A673 (cell line): ENCODE measurements around the gene AIFM3. TPM values are rescaled to one million over a fixed set of nuclear protein-coding genes. Genes with fewer than 3 reads are reported as not detected.
"Not testable (repeated sequence)": the region's sequence is repeated elsewhere in the genome, so short reads cannot be mapped to it uniquely, and the experiment has no call there.

Experiments used
- BruUV-seq: library from RNA; stranded (reverse); fragments of 400-500 nt; replicated peaks from 2 replicates; lab custom pipeline; 2021; lab: Mats Ljungman, UMichigan
- CTCF ChIA-PET: fragments of 300-600 bp; sonication (Branson Sonifier 250); formaldehyde crosslinking; loops from one replicate; lab custom pipeline; 2022; ENCODE audit warnings: antibody characterized with exemption; lab: Charles Lee
- POLR2A ChIA-PET: fragments of 300-600 bp; sonication (Branson Sonifier 250); formaldehyde crosslinking; loops from one replicate; lab custom pipeline; 2022; ENCODE audit warnings: antibody characterized with exemption; ENCODE audit not compliant: low non-redundant PET; lab: Charles Lee
- DNase-seq: peaks from one replicate; pipeline ENCODE4 v3.0.0-alpha.2; 2015; ENCODE audit warnings: low spot score
- H3K27ac ChIP-seq: fragments of 200-600 bp; sonication (generic); 2 replicates; pipeline ENCODE4 v1.5.1; 2016; ENCODE audit warnings: mixed run types, low read depth, mild to moderate bottlenecking, mixed read lengths, antibody characterized with exemption, low read length; ENCODE audit not compliant: poor library complexity, severe bottlenecking
- H3K27me3 ChIP-seq: fragments of 200-600 bp; sonication (generic); replicated peaks from 2 replicates; pipeline ENCODE4 v1.6.1; 2017; ENCODE audit warnings: mixed run types, low read depth, mild to moderate bottlenecking, mixed read lengths, antibody characterized with exemption, low read length; ENCODE audit not compliant: insufficient read depth, poor library complexity
- H3K36me3 ChIP-seq: fragments of 200-600 bp; sonication (generic); 2 replicates; pipeline ENCODE4 v1.6.1; 2016; ENCODE audit warnings: mixed run types, mild to moderate bottlenecking, mixed read lengths, antibody characterized with exemption, low read length; ENCODE audit not compliant: insufficient read depth, poor library complexity, severe bottlenecking
- H3K4me1 ChIP-seq: fragments of 200-600 bp; sonication (generic); 2 replicates; pipeline ENCODE4 v1.6.1; 2017; ENCODE audit warnings: mixed run types, mild to moderate bottlenecking, mixed read lengths, antibody characterized with exemption, low read length; ENCODE audit not compliant: insufficient read depth, poor library complexity, severe bottlenecking
- H3K4me3 ChIP-seq: fragments of 200-600 bp; sonication (generic); 2 replicates; pipeline ENCODE4 v1.5.1; 2016; ENCODE audit warnings: low read depth, mixed run types, mild to moderate bottlenecking, mixed read lengths, low read length; ENCODE audit not compliant: poor library complexity, severe bottlenecking
- H3K9me3 ChIP-seq: fragments of 200-600 bp; sonication (generic); 2 replicates; pipeline ENCODE4 v1.6.1; 2016; ENCODE audit warnings: mixed run types, low read depth, mild to moderate bottlenecking, mixed read lengths, antibody characterized with exemption, low read length; ENCODE audit not compliant: poor library complexity, severe bottlenecking
- CTCF ChIP-seq: fragments of 300-800, 200-600 bp; sonication (generic); conservative IDR thresholded peaks from 2 replicates; pipeline ENCODE4 v1.5.1; 2017; ENCODE audit warnings: low read depth, mild to moderate bottlenecking, antibody characterized with exemption, low read length, moderate library complexity, mixed read lengths
- EZH2 ChIP-seq: fragments of 200-600 bp; sonication (generic); IDR thresholded peaks from 2 replicates; pipeline ENCODE4 v1.6.1; 2017; ENCODE audit warnings: borderline replicate concordance, low read depth, mild to moderate bottlenecking, mixed read lengths, antibody characterized with exemption, low read length; ENCODE audit not compliant: poor library complexity, severe bottlenecking
- intact Hi-C: fragments of 100-400 bp; cut with micrococcal nuclease; formaldehyde crosslinking; loops from one replicate; pipeline ENCODE4 v1.10.0; 2022; ENCODE audit not compliant: unreplicated experiment
- total RNA-seq: library from RNA; stranded (reverse); gene quantifications from 2 replicates; pipeline ENCODE4 v1.2.3, GENCODE V29; 2021

The AIFM3 gene
- total RNA-seq, 1 experiment from 2014 or later: not detected

GRCh38 chr22:20970939-20971657 is 4.0 kb downstream of the AIFM3 start:
- Histone ChIP-seq H3K9me3 (no peaks in the 10 kb centered on the region), H3K4me1 (peaks cover 8% of the 10 kb centered on the region), H3K27me3 (no peaks in the 10 kb centered on the region), H3K4me3 (no peak overlapping the region), H3K36me3 (no peaks in the 10 kb centered on the region), H3K27ac (no peak overlapping the region)
- CTCF ChIA-PET: interaction anchor here (1.5 kb wide), 1 partner anchor 11 kb away, joined by 3 read pairs; the partner anchor contains the start of gene LZTR1
- no TSS peak for BruUV-seq
- TF ChIP-seq CTCF: no peak
- TF ChIP-seq EZH2: no peak
- intact Hi-C loops: no loop called here
- DNase-seq: peak; percentile 55
- POLR2A ChIA-PET: no interaction called here

- intact Hi-C loops, H3K36me3 ChIP-seq, POLR2A ChIA-PET, H3K4me1 ChIP-seq, BruUV-seq, H3K4me3 ChIP-seq, H3K9me3 ChIP-seq, H3K27ac ChIP-seq, DNase-seq, H3K27me3 ChIP-seq: not testable (repeated sequence)
- CTCF ChIA-PET: interaction anchor here (1.5 kb wide), 1 partner anchor 10 kb away, joined by 3 read pairs; the partner anchor contains the start of gene LZTR1
Observed at GRCh38 chr22:20972014-20972694, 5.1 kb downstream of the AIFM3 start.

DNA sequence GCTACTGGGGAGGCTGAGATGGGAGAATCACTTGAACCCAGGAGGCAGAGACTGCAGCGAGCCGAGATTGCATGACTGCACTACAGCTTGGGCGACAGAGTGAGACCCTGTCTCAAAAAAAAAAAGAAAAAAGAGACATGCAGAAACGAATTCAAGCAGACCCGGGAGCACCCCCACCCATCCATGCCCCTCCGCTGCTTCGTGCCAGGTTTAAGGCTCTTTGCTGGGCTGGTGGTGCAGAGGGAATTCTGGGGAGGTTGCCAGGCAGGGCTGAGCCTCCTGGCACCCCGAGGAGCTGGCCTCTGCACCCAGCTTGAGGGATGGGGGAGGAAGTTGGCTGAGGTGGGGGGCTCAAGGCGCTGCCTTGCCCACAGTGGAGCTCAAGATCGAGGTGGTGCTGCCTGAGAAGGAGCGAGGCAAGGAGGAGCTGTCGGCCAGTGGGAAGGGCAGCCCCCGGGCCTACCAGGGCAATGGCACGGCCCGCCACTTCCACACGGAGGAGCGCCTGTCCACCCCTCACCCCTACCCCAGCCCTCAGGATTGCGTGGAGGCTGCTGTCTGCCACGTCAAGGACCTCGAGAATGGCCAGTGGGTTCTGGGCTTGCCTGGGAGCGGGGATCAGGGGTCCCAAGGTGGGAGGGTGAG is 6.0 kb downstream of the AIFM3 start:
- no peaks in the 10 kb centered on the region for H3K36me3 ChIP-seq
- BruUV-seq: no TSS peak
- H3K9me3 ChIP-seq: no peaks in the 10 kb centered on the region
- peaks cover 8% of the 10 kb centered on the region for H3K4me1 ChIP-seq
- DNase-seq: no peak
- no peak overlapping the region for H3K27ac ChIP-seq
- intact Hi-C loops: no loop called here
- CTCF ChIA-PET: interaction anchor here (1.5 kb wide), 1 partner anchor 9 kb away, joined by 3 read pairs; the partner anchor contains the start of gene LZTR1
- H3K27me3 ChIP-seq: no peaks in the 10 kb centered on the region
- POLR2A ChIA-PET: no interaction called here
- TF ChIP-seq EZH2 (no peak), CTCF (no peak)
- H3K4me3 ChIP-seq: no peak overlapping the region
